IPS-18a (cell line): Measurements from ENCODE around the gene SLC6A3.
A peak's percentile ranks its signal among the peaks of the same experiment; 100 is the strongest.

Source experiments
- H3K27ac ChIP-seq: one replicate; pipeline ENCODE4 v1.5.1; 2013; ENCODE audit warnings: low read length
- H3K27me3 ChIP-seq: one replicate; pipeline ENCODE4 v1.6.1; 2013; ENCODE audit warnings: mild to moderate bottlenecking, low read length; ENCODE audit not compliant: control insufficient read depth, insufficient read depth
- H3K36me3 ChIP-seq: one replicate; pipeline ENCODE4 v1.6.1; 2013; ENCODE audit warnings: low read depth, low read length; ENCODE audit not compliant: control insufficient read depth
- H3K4me1 ChIP-seq: one replicate; pipeline ENCODE4 v1.6.1; 2013; ENCODE audit warnings: low read depth, low read length; ENCODE audit not compliant: control insufficient read depth
- H3K4me3 ChIP-seq: one replicate; pipeline ENCODE4 v1.5.1; 2013; ENCODE audit warnings: low read length
- H3K9ac ChIP-seq: one replicate; pipeline ENCODE4 v1.6.1; 2013; ENCODE audit warnings: mild to moderate bottlenecking, low read length, moderate library complexity
- H3K9me3 ChIP-seq: one replicate; pipeline ENCODE4 v1.6.1; 2013; ENCODE audit warnings: low read depth, low read length; ENCODE audit not compliant: control insufficient read depth

Gene SLC6A3

GRCh38 chr5:1445313-1445688 is at the start of gene SLC6A3:
Gene SLC6A3, minus strand, starts transcription at chr5:1445440. Its CDS starts 2,243 bp downstream, at chr5:1443197.
- no peak within 1 kb of the TSS for H3K27ac ChIP-seq
- no peaks in the 10 kb centered on the region for H3K36me3 ChIP-seq
- no peak within 1 kb of the TSS for H3K9ac ChIP-seq
- peaks cover 83% of the 10 kb centered on the region for H3K27me3 ChIP-seq
- no peaks in the 10 kb centered on the region for H3K9me3 ChIP-seq
- peak within 1 kb of the TSS; percentile 54 for H3K4me3 ChIP-seq
- no peaks in the 10 kb centered on the region for H3K4me1 ChIP-seq

GRCh38 chr5:1493941-1494340 is 48.7 kb upstream of the SLC6A3 start:
- Histone ChIP-seq H3K4me1 (no peaks in the 10 kb centered on the region), H3K9me3 (no peaks in the 10 kb centered on the region), H3K9ac (no peak overlapping the region), H3K4me3 (no peak overlapping the region), H3K27me3 (no peaks in the 10 kb centered on the region), H3K27ac (no peak overlapping the region), H3K36me3 (peaks cover 65% of the 10 kb centered on the region)

- no peak overlapping the region for H3K27ac ChIP-seq
- no peaks in the 10 kb centered on the region for H3K27me3 ChIP-seq
- no peak overlapping the region for H3K4me3 ChIP-seq
- H3K36me3 ChIP-seq: peaks cover 65% of the 10 kb centered on the region
- H3K9ac ChIP-seq: no peak overlapping the region
- no peaks in the 10 kb centered on the region for H3K4me1 ChIP-seq
- H3K9me3 ChIP-seq: no peaks in the 10 kb centered on the region
These were observed 48.2 kb upstream of the SLC6A3 start for GRCh38 chr5:1493413-1493812.

DNA sequence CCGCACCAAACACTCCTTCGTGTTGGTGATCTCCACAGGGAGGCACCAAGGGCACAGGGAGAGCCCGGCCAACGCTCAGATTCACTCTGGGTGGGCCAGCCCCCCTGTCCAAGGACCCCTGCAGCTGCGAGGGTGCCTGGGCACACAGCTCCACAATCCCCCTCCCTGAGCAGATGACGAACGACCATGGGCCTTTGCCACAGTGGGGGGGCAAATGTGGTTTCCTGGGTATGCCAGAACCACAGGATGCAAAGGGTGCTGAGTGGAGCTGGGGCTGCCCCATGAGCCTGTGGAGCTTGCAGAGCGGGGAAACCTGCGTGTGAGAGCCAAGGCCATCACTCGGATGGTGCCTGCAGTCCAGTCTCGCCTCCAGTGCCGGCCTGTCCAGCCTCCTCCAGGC is 47.5 kb upstream of the SLC6A3 start:
- Histone ChIP-seq H3K4me1 (no peaks in the 10 kb centered on the region), H3K27me3 (no peaks in the 10 kb centered on the region), H3K9ac (no peak overlapping the region), H3K36me3 (peaks cover 65% of the 10 kb centered on the region), H3K9me3 (no peaks in the 10 kb centered on the region), H3K27ac (no peak overlapping the region), H3K4me3 (no peak overlapping the region)

DNA sequence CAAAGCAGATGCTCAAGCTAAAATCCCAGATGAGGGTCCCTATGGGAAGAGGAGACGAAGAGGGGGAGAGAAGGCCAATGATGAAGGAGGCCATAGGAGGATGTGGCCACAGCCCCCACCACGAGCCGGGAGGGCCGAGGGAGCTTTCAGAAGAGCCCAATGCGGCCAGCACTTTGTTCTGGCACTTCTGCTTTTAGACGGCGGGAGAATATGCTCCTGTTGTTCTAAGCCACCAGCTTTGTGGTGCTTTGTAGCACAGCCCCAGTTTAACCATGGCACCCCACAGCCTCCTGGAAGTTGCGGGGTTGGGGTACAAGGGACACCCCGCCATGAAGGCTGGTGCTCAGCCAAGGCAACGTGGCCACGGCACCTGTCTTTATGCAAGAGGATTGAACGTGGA is 45.1 kb upstream of the SLC6A3 start:
- no peak overlapping the region for H3K4me3 ChIP-seq
- no peak overlapping the region for H3K27ac ChIP-seq
- no peaks in the 10 kb centered on the region for H3K27me3 ChIP-seq
- no peaks in the 10 kb centered on the region for H3K4me1 ChIP-seq
- H3K9me3 ChIP-seq: no peaks in the 10 kb centered on the region
- H3K9ac ChIP-seq: no peak overlapping the region
- H3K36me3 ChIP-seq: peaks cover 85% of the 10 kb centered on the region

- Histone ChIP-seq H3K9me3 (no peaks in the 10 kb centered on the region), H3K9ac (no peak overlapping the region), H3K4me3 (no peak overlapping the region), H3K4me1 (no peaks in the 10 kb centered on the region), H3K27ac (no peak overlapping the region), H3K36me3 (peaks cover 89% of the 10 kb centered on the region), H3K27me3 (no peaks in the 10 kb centered on the region)
These were observed 44.5 kb upstream of the SLC6A3 start for GRCh38 chr5:1489754-1490153.

GRCh38 chr5:1488882-1489680 is 43.8 kb upstream of the SLC6A3 start:
- Histone ChIP-seq H3K4me3 (no peak overlapping the region), H3K27me3 (no peaks in the 10 kb centered on the region), H3K9me3 (no peaks in the 10 kb centered on the region), H3K27ac (no peak overlapping the region), H3K9ac (no peak overlapping the region), H3K4me1 (no peaks in the 10 kb centered on the region), H3K36me3 (peaks cover 84% of the 10 kb centered on the region)

DNA sequence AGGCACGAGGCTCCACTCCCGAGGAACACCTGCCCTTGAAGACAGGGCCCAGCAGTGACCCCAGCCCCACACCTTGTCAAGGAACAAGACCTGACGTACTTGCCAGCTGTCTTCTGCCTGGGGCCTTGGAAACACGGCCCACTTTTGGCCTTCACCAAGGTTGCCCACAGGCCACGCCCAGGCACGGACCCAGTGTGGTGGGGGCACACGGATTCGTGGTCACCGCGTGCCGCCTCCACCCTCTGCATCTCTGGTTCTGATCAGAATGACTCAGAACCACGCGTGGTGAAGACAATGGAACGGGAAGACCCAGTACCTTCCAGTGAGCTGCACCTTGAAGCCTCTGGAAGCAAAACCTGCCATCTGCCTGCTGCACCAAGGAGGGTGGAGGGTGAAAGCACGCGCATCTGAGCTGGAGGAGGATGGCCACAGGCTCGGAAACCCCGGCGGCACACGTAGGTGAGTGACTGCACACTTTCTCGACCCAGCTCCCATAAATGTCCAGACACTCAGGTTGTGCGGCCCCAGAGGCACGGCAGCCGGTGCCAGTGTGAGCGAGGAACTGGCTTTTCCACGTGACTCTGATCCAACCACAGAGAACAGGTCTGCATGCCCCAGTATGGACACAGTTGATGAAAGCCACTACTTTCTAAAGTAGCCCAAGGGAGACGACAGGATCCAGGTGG is 42.0 kb upstream of the SLC6A3 start:
- Histone ChIP-seq H3K4me1 (no peaks in the 10 kb centered on the region), H3K27me3 (no peaks in the 10 kb centered on the region), H3K27ac (no peak overlapping the region), H3K9me3 (no peaks in the 10 kb centered on the region), H3K36me3 (peaks cover 75% of the 10 kb centered on the region), H3K4me3 (no peak overlapping the region), H3K9ac (no peak overlapping the region)

DNA sequence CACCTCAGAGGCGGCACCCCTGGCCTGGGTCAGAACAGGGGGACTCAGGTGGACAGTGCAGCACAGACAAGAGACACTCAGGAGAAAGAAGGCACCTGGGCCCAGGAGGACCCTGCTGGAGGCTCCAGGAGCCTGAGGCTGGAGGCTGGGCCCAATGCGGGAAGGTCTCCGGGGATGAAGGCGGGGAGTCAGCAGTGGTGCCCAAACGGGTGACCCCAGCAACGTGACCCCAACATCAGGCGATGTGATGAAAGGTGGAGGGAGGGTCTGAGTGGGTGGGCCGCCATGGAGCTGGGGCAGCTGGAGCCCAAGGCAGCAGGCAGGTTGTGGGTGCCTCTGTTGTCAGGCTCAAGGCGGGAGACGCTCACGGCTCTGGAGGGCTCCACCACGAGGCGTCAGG is 41.0 kb upstream of the SLC6A3 start:
- Histone ChIP-seq H3K27me3 (no peaks in the 10 kb centered on the region), H3K36me3 (peaks cover 65% of the 10 kb centered on the region), H3K9ac (no peak overlapping the region), H3K9me3 (no peaks in the 10 kb centered on the region), H3K4me3 (no peak overlapping the region), H3K27ac (no peak overlapping the region), H3K4me1 (no peaks in the 10 kb centered on the region)

DNA sequence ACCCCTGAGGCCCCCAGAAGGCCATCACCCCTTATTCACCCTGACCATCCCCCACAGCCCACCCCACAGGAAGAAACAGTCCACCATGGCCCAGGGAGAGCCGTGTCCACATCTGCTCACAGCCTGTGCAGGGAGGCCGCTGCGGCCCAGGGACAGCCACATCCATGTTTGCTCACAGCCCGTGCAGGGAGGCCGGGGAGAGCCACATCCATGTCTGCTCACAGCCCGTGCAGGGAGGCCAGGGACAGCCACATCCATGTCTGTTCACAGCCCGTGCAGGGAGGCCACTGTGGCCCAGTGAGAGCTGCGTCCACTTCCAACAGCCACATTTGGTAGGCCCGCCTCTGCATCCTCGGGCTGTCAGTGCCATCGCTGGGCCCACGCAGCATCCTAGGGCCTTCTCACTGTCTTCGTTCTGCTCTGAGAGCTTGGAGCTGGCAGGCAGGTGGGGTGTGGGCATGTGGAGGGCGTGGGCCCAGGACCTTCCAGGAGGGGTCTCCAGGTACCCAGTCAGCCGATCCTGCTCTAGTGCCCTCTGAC is 40.4 kb upstream of the SLC6A3 start:
- H3K9ac ChIP-seq: no peak overlapping the region
- H3K27ac ChIP-seq: no peak overlapping the region
- H3K36me3 ChIP-seq: peaks cover 61% of the 10 kb centered on the region
- no peaks in the 10 kb centered on the region for H3K4me1 ChIP-seq
- H3K4me3 ChIP-seq: no peak overlapping the region
- H3K27me3 ChIP-seq: no peaks in the 10 kb centered on the region
- no peaks in the 10 kb centered on the region for H3K9me3 ChIP-seq

- Histone ChIP-seq H3K9me3 (no peaks in the 10 kb centered on the region), H3K27me3 (no peaks in the 10 kb centered on the region), H3K4me1 (no peaks in the 10 kb centered on the region), H3K27ac (no peak overlapping the region), H3K4me3 (no peak overlapping the region), H3K9ac (no peak overlapping the region), H3K36me3 (peaks cover 56% of the 10 kb centered on the region)
These were observed 39.7 kb upstream of the SLC6A3 start for GRCh38 chr5:1484730-1485578.
